Measurements from ENCODE around the gene DCDC1.

GRCh38 chr11:31005202-31005601 is 364.3 kb downstream of the DCDC1 start:
- TF ChIP-seq CTCF (IDR thresholded peaks at IDR 0.05) (no peak), POLR2A (IDR thresholded peaks at IDR 0.05) (no peak)

Data from lower leg skin (tissue), 3 donors.